AG04450 (cell line): Measurements from ENCODE around the gene MYO18A. TPM values are rescaled to one million over a fixed set of nuclear protein-coding genes. Genes with fewer than 3 reads are reported as not detected.

Source experiments
- CTCF ChIA-PET: fragments of 300-600, 350-600 bp; formaldehyde crosslinking; extraction: SDS; loops from one replicate; lab custom pipeline; 2022; ENCODE audit warnings: antibody characterized with exemption, inconsistent platforms; lab: Charles Lee
- POLR2A ChIA-PET: fragments of 350-600 bp; formaldehyde crosslinking; extraction: SDS; loops from one replicate; lab custom pipeline; 2021; ENCODE audit warnings: antibody characterized with exemption, inconsistent platforms; lab: Yijun Ruan, JAX
- DNase-seq: peaks from one replicate; pipeline ENCODE4 v3.0.0-alpha.2; 2011; ENCODE audit warnings: low read depth, low spot score
- H3K27ac ChIP-seq: one replicate; pipeline ENCODE4 v1.5.1; 2012; ENCODE audit warnings: low read depth, low read length, control low read depth
- H3K27me3 ChIP-seq: one replicate; pipeline ENCODE4 v1.6.0; 2012; ENCODE audit warnings: low read length; ENCODE audit not compliant: control insufficient read depth, insufficient read depth
- H3K4me3 ChIP-seq: 2 replicates; pipeline ENCODE4 v1.5.1; 2011; ENCODE audit warnings: mild to moderate bottlenecking, low read depth, low read length, control low read depth
- H3K9me3 ChIP-seq: 2 replicates; pipeline ENCODE4 v1.5.1; 2012; ENCODE audit warnings: low read length; ENCODE audit not compliant: control insufficient read depth, insufficient read depth
- polyA plus RNA-seq: library from polyadenylated mRNA; depleted of rRNA; stranded (reverse); fragments of >200 nt; gene quantifications from 2 replicates; pipeline ENCODE4 v1.2.3, GENCODE V29; 2011
- TF ChIP-seq, protein P1 (sequence below): IDR thresholded peaks from 2 replicates; pipeline ENCODE4 v1.5.1; 2011; ENCODE audit warnings: low read depth, low read length, control low read depth, inconsistent platforms

The MYO18A gene
- polyA plus RNA-seq, 1 experiment, result 9.8 TPM

- CTCF ChIA-PET, result interaction anchor here (0.5 to 6.5 kb wide), 58 partner anchors 9 to 1828 kb away, joined by 3 to 152 read pairs (median 4); partner anchors contain the start of genes RPL23A and TLCD1
- no peaks in the 10 kb centered on the region for H3K9me3 ChIP-seq
- H3K4me3 ChIP-seq, result no peak overlapping the region
- no peak for DNase-seq
- TF ChIP-seq, protein P1, sequence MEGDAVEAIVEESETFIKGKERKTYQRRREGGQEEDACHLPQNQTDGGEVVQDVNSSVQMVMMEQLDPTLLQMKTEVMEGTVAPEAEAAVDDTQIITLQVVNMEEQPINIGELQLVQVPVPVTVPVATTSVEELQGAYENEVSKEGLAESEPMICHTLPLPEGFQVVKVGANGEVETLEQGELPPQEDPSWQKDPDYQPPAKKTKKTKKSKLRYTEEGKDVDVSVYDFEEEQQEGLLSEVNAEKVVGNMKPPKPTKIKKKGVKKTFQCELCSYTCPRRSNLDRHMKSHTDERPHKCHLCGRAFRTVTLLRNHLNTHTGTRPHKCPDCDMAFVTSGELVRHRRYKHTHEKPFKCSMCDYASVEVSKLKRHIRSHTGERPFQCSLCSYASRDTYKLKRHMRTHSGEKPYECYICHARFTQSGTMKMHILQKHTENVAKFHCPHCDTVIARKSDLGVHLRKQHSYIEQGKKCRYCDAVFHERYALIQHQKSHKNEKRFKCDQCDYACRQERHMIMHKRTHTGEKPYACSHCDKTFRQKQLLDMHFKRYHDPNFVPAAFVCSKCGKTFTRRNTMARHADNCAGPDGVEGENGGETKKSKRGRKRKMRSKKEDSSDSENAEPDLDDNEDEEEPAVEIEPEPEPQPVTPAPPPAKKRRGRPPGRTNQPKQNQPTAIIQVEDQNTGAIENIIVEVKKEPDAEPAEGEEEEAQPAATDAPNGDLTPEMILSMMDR, result peak; percentile 83
- POLR2A ChIA-PET, result interaction anchor here (0.6 to 1.1 kb wide), 6 partner anchors 10 to 289 kb away, joined by 3 to 10 read pairs (median 3); no protein-coding TSS in a partner anchor
- H3K27ac ChIP-seq, result no peak overlapping the region
- no peaks in the 10 kb centered on the region for H3K27me3 ChIP-seq
Measured at GRCh38 chr17:29116804-29117753, 63.1 kb downstream of the MYO18A start.

DNA sequence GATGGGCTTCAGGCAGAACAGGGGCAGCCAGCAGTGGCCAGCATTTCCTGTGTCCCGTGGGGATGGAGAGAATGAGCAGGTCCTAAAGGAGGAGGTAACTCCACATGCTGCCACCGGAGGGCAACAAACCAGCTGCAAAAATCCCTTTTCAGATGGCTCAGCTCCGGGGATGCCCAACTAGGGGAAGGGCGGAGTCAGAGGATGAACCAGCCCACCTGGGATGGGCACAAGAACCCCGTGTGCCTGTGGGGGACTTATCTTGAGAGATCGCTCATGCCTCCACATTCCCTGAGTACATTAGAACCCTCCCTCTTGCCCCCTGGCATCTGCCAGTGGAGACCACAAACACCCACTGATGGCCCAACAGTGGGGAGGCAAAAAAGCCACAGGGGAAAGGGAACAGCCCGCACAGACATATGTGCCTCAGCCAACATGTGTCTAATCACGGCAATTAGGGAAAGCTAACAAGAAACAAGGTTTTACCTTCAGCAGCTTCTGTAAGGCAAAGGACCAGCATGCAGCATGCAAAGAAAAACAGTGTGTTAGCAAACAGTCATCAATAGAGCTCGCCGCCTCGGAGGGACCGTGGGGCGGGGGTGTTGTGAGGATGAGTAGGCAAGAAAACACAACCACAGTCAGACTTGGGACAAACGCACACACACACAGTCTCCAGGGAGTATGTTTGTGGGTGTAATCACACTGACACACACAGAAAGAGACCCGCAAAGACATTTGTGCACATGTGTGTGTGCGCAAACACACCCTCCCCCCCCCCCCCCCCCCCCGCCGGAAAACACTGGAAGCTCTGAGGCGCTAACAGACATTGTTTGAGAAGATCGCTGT, 64.0 kb downstream of the MYO18A start:
- no peaks in the 10 kb centered on the region for H3K9me3 ChIP-seq
- no peak overlapping the region for H3K4me3 ChIP-seq
- POLR2A ChIA-PET, result interaction anchor here (0.6 to 1.1 kb wide), 3 partner anchors 9 to 152 kb away, joined by 3 to 10 read pairs (median 4); no protein-coding TSS in a partner anchor
- CTCF ChIA-PET, result interaction anchor here (0.6 to 6.5 kb wide), 48 partner anchors 8 to 1829 kb away, joined by 3 to 152 read pairs (median 4); partner anchors contain the start of genes RPL23A and TLCD1
- H3K27ac ChIP-seq, result peak overlapping the region; percentile 2
- H3K27me3 ChIP-seq, result no peaks in the 10 kb centered on the region
- TF ChIP-seq, protein P1, result peak; percentile 63
- DNase-seq, result no peak

DNA sequence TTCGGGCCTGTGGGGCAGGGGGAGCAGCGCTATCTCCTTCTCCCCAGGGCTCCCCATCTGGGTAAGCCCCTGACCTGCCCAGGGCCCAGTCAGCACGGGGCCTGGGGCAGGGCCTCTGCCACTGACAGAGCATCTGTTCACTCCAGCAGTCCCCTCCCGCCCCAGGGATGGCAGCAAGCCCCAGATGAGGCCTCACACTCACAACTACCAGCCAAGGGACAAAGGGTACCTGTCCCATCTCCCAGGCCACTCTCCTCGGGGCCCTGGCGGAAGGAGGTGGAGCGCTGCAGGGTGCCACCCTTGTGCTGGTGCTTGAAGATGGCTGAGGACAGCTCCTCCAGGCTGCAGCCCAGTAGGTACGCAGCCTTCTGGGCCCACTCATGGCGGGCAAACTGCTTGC, 64.8 kb downstream of the MYO18A start:
- POLR2A ChIA-PET, result interaction anchor here (0.8 kb wide), 1 partner anchor 150 kb away, joined by 4 read pairs; no protein-coding TSS in a partner anchor
- no peaks in the 10 kb centered on the region for H3K27me3 ChIP-seq

GRCh38 chr17:29114141-29114540, 66.1 kb downstream of the MYO18A start:
- no peaks in the 10 kb centered on the region for H3K27me3 ChIP-seq
- no peaks in the 10 kb centered on the region for H3K9me3 ChIP-seq
- H3K27ac ChIP-seq, result no peak overlapping the region
- no peak for DNase-seq
- TF ChIP-seq, protein P1, result no peak
- CTCF ChIA-PET, result interaction anchor here (0.7 to 6.8 kb wide), 6 partner anchors 10 to 470 kb away, joined by 3 to 218 read pairs (median 3); no protein-coding TSS in a partner anchor
- no peak overlapping the region for H3K4me3 ChIP-seq
- POLR2A ChIA-PET, result no interaction called here

More for the DNA sequence above, 64.8 kb downstream of the MYO18A start:
- Histone ChIP-seq H3K27ac (no peak overlapping the region), H3K9me3 (no peaks in the 10 kb centered on the region), H3K4me3 (no peak overlapping the region)
- CTCF ChIA-PET, result interaction anchor here (1.2 to 6.5 kb wide), 12 partner anchors 9 to 352 kb away, joined by 3 to 152 read pairs (median 10); no protein-coding TSS in a partner anchor
- TF ChIP-seq, protein P1, result no peak
- no peak for DNase-seq
